ENCODE measurements around the gene SAMM50. TPM values are rescaled to one million over a fixed set of nuclear protein-coding genes. Genes with fewer than 3 reads are reported as not detected.
A peak's percentile ranks its signal among the peaks of the same experiment; 100 is the strongest.

SAMM50 gene
- total and polyA plus RNA-seq, 2 experiments from 2014 or later, result 58.6 to 60.3 TPM

- Histone ChIP-seq H3K9me2 (ENCODE audit: insufficient read depth) (no peaks in the 10 kb centered on the region), H3F3A (replicated peaks; ENCODE audit: low read depth) (peaks cover 9% of the 10 kb centered on the region), H2AFZ (no peak overlapping the region), H3K79me2 (replicated peaks; ENCODE audit: insufficient read depth) (peaks cover 17% of the 10 kb centered on the region), H3K27ac (ENCODE audit: low read depth) (no peak overlapping the region), H3K27me3 (ENCODE audit: insufficient read depth) (no peaks in the 10 kb centered on the region), H3K36me3 (ENCODE audit: insufficient read depth) (0 out of 2 replicates have a peak, but pooled peaks cover 2% of the 10 kb centered on the region), H3K4me3 (no peak overlapping the region), H3K4me1 (ENCODE audit: insufficient read depth) (peaks cover 22% of the 10 kb centered on the region), H3K4me2 (no peak overlapping the region), H4K20me1 (replicated peaks; ENCODE audit: insufficient read depth) (peaks cover 2% of the 10 kb centered on the region; the same call in 1 of the 2 replicates)
- Mint-ChIP-seq H3K36me3 (ENCODE audit: low read depth) (peaks cover 7% of the 10 kb centered on the region; the same call in 1 of the 3 replicates), H3K9me3 (no peaks in the 10 kb centered on the region), H3K27ac (no peak overlapping the region; the same call in 1 of the 2 replicates), H3K4me3 (no peak overlapping the region), H3K27me3 (ENCODE audit: insufficient read depth, low read depth, poor library complexity) (peaks cover 7% of the 10 kb centered on the region), H3K4me1 (peaks cover 20% of the 10 kb centered on the region)
- peak; percentile 22 for DNase-seq (ENCODE audit: low spot score)
- no peak for TF ChIP-seq ZNF331 (CRISPR knock-in tag; IDR thresholded peaks at IDR 0.05; ENCODE audit: low read depth)
- no peak for TF ChIP-seq ZNF462 (CRISPR knock-in tag; IDR thresholded peaks at IDR 0.05)
- TF ChIP-seq POLR2AphosphoS5 (IDR thresholded peaks at IDR 0.05; ENCODE audit: low read depth), result peak; percentile 31; the same call in 1 of the 2 replicates
- TF ChIP-seq JUNB (IDR thresholded peaks at IDR 0.05; ENCODE audit: unreplicated experiment), result no peak
- TF ChIP-seq NANOG (IDR thresholded peaks at IDR 0.05; ENCODE audit: borderline replicate concordance), result no peak
- no peak for ATAC-seq
Measured at GRCh38 chr22:43951966-43952365, 3.3 kb upstream of the SAMM50 start.
